Tibial nerve (tissue), 4 donors: ENCODE measurements around the gene IGFL2.

Source experiments
- CTCF ChIP-seq, 5 experiments: fragments of 200-600 bp in 3 of 5; fragments of 450-650 bp in 2 of 5; sonication (generic) in 3 of 5; IDR thresholded peaks; one replicate each; pipeline ENCODE4 v1.5.1; 2016 to 2019; ENCODE audit warnings: antibody characterized with exemption in 5 of 5, mild to moderate bottlenecking in 3 of 5, moderate library complexity in 2 of 5
- EP300 ChIP-seq, 2 donors: sonication (generic); formaldehyde crosslinking; IDR thresholded peaks; one replicate each; pipeline ENCODE4 v1.6.1; 2017; ENCODE audit warnings: antibody characterized with exemption in 2 of 2, mild to moderate bottlenecking in 1 of 2
- POLR2A ChIP-seq, 2 donors: fragments of 450-650 bp; IDR thresholded peaks; one replicate each; pipeline ENCODE4 v1.6.1; 2017; ENCODE audit warnings: antibody characterized with exemption in 2 of 2, mild to moderate bottlenecking in 2 of 2, moderate library complexity in 2 of 2

GRCh38 chr19:46181388-46181779, 33.3 kb downstream of the IGFL2 start:
- TF ChIP-seq POLR2A (IDR thresholded peaks at IDR 0.05) (no peak), CTCF (IDR thresholded peaks at IDR 0.05) (no peak), EP300 (IDR thresholded peaks at IDR 0.05) (no peak)
